ENCODE results near the gene THSD4. TPM values are rescaled to one million over a fixed set of nuclear protein-coding genes. Genes with fewer than 3 reads are reported as not detected.

Gene THSD4
- total RNA-seq, 1 donor from 2014 or later = 1.4 TPM

DNA sequence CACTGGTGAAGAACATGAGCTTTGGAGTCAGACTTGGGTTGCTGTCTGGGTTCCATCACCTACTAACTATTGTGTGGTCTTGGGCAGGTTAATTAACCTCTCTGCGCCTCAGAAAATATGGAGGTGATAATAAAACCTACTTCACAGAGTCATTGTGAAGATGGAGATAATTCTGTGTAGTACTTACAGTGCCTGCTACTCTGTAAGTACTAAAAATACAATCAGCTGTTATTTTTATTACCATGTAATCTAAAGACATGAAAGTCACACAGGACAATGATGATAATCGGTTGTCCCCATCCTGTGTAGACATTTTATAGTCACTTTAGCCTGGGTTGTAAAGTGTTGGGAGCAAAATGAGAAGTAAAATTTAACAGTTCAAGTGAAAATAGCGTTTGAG lies 334.1 kb downstream of the THSD4 start:
- DNase-seq (ENCODE audit: low read depth, low spot score) = no peak
- Mint-ChIP-seq H3K9me3 (no peaks in the 10 kb centered on the region), H3K27ac (ENCODE audit: unreplicated experiment) (no peak overlapping the region), H3K4me3 (no peak overlapping the region), H3K36me3 (ENCODE audit: low read depth) (no peaks in the 10 kb centered on the region), H3K4me1 (peaks cover 6% of the 10 kb centered on the region), H3K27me3 (ENCODE audit: low read depth) (peaks cover 37% of the 10 kb centered on the region)
- TF ChIP-seq, protein P1, sequence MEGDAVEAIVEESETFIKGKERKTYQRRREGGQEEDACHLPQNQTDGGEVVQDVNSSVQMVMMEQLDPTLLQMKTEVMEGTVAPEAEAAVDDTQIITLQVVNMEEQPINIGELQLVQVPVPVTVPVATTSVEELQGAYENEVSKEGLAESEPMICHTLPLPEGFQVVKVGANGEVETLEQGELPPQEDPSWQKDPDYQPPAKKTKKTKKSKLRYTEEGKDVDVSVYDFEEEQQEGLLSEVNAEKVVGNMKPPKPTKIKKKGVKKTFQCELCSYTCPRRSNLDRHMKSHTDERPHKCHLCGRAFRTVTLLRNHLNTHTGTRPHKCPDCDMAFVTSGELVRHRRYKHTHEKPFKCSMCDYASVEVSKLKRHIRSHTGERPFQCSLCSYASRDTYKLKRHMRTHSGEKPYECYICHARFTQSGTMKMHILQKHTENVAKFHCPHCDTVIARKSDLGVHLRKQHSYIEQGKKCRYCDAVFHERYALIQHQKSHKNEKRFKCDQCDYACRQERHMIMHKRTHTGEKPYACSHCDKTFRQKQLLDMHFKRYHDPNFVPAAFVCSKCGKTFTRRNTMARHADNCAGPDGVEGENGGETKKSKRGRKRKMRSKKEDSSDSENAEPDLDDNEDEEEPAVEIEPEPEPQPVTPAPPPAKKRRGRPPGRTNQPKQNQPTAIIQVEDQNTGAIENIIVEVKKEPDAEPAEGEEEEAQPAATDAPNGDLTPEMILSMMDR (conservative IDR thresholded peaks at IDR 0.05) = no peak

DNA sequence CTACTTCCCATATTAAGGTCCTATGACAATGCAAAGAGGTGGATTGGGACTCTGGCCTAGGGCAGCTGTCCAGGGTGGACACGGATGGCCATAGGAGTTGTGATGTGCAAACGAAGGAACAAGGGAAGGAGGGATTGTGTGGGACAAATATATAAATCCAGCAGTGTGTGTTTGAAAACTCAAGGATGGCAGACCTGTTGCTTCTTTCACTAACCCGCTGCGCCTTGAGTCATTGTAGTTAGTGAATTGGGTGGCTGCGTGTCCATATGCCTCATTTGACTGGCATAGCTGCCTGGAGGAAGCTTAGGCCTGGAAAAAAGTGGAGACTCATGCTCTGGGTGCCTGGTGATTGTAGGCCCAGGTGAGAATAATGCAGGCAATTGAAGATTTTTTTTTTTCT lies 334.7 kb downstream of the THSD4 start:
- peaks cover 12% of the 10 kb centered on the region for H3K4me1 Mint-ChIP-seq
- no peak overlapping the region for H3K4me3 Mint-ChIP-seq
- no peaks in the 10 kb centered on the region for H3K36me3 Mint-ChIP-seq (ENCODE audit: low read depth)
- H3K27ac Mint-ChIP-seq (ENCODE audit: unreplicated experiment) = no peak overlapping the region
- H3K9me3 Mint-ChIP-seq = no peaks in the 10 kb centered on the region
- peaks cover 43% of the 10 kb centered on the region for H3K27me3 Mint-ChIP-seq (ENCODE audit: low read depth)
- TF ChIP-seq, protein P1 (conservative IDR thresholded peaks at IDR 0.05) = no peak
- no peak for DNase-seq (ENCODE audit: low read depth, low spot score)

DNA sequence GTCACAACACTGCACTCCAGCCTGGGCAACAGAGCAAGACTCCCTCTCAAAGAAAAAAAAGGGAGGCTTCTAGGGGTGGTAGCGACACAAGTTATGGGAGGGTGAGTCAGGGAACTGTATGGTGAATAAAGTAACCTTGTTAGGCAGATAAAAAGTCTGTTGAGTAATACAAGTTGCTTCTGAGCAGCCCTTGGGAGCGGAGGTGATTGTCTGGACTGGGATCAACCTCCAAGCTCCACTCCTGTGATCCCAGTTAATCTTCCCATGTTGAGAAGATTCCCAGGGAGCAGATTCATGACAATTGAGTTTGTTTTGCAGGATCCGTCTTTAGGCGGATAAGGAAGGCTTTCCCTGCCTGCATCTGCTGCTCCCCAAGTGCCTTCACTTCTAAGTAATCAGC lies 335.9 kb downstream of the THSD4 start:
- DNase-seq (ENCODE audit: low read depth, low spot score) = no peak
- Mint-ChIP-seq H3K27me3 (ENCODE audit: low read depth) (peaks cover 52% of the 10 kb centered on the region), H3K27ac (ENCODE audit: unreplicated experiment) (no peak overlapping the region), H3K36me3 (ENCODE audit: low read depth) (no peaks in the 10 kb centered on the region), H3K4me3 (no peak overlapping the region), H3K4me1 (peaks cover 22% of the 10 kb centered on the region), H3K9me3 (no peaks in the 10 kb centered on the region)
- TF ChIP-seq, protein P1 (conservative IDR thresholded peaks at IDR 0.05) = no peak

- Mint-ChIP-seq H3K4me1 (peaks cover 28% of the 10 kb centered on the region), H3K27ac (ENCODE audit: unreplicated experiment) (no peak overlapping the region), H3K27me3 (ENCODE audit: low read depth) (peaks cover 64% of the 10 kb centered on the region), H3K4me3 (no peak overlapping the region), H3K9me3 (no peaks in the 10 kb centered on the region), H3K36me3 (ENCODE audit: low read depth) (no peaks in the 10 kb centered on the region)
- TF ChIP-seq, protein P1 (conservative IDR thresholded peaks at IDR 0.05) = no peak
- no peak for DNase-seq (ENCODE audit: low read depth, low spot score)
Measured at GRCh38 chr15:71452893-71453292, 337.6 kb downstream of the THSD4 start.

- H3K9me3 Mint-ChIP-seq = no peaks in the 10 kb centered on the region
- peaks cover 72% of the 10 kb centered on the region for H3K27me3 Mint-ChIP-seq (ENCODE audit: low read depth)
- DNase-seq (ENCODE audit: low read depth, low spot score) = no peak
- H3K27ac Mint-ChIP-seq (ENCODE audit: unreplicated experiment) = no peak overlapping the region
- H3K4me3 Mint-ChIP-seq = no peak overlapping the region
- H3K36me3 Mint-ChIP-seq (ENCODE audit: low read depth) = no peaks in the 10 kb centered on the region
- TF ChIP-seq, protein P1 (conservative IDR thresholded peaks at IDR 0.05) = no peak
- H3K4me1 Mint-ChIP-seq = peaks cover 28% of the 10 kb centered on the region
Measured at GRCh38 chr15:71454462-71454996, 339.3 kb downstream of the THSD4 start.
